Peyer's patch (tissue), 4 donors: ENCODE results near the gene SSR4.

Experiments
- CTCF ChIP-seq, 6 experiments: fragments of 450-650 bp in 4 of 6; fragments of 200-600 bp in 2 of 6; sonication (generic) in 1 of 6; IDR thresholded peaks; one replicate each; pipeline ENCODE4 v1.5.1; 2017 to 2019; ENCODE audit warnings: antibody characterized with exemption in 6 of 6, mild to moderate bottlenecking in 3 of 6, moderate library complexity in 1 of 6
- POLR2A ChIP-seq, 2 donors: fragments of 450-650 bp; IDR thresholded peaks; one replicate each; pipeline ENCODE4 v1.5.1; 2017; ENCODE audit warnings: antibody characterized with exemption in 2 of 2, mild to moderate bottlenecking in 2 of 2, moderate library complexity in 2 of 2

- TF ChIP-seq POLR2A (IDR thresholded peaks at IDR 0.05) (no peak), CTCF (IDR thresholded peaks at IDR 0.05) (no peak)
These were observed 8.1 kb downstream of the SSR4 start for GRCh38 chrX:153802513-153803045.
